Measurements from ENCODE around the gene ZFAND5.

GRCh38 chr9:72382405-72382804 is 17.4 kb upstream of the ZFAND5 start:
- TF ChIP-seq, protein P1, sequence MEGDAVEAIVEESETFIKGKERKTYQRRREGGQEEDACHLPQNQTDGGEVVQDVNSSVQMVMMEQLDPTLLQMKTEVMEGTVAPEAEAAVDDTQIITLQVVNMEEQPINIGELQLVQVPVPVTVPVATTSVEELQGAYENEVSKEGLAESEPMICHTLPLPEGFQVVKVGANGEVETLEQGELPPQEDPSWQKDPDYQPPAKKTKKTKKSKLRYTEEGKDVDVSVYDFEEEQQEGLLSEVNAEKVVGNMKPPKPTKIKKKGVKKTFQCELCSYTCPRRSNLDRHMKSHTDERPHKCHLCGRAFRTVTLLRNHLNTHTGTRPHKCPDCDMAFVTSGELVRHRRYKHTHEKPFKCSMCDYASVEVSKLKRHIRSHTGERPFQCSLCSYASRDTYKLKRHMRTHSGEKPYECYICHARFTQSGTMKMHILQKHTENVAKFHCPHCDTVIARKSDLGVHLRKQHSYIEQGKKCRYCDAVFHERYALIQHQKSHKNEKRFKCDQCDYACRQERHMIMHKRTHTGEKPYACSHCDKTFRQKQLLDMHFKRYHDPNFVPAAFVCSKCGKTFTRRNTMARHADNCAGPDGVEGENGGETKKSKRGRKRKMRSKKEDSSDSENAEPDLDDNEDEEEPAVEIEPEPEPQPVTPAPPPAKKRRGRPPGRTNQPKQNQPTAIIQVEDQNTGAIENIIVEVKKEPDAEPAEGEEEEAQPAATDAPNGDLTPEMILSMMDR (IDR thresholded peaks at IDR 0.05), result no peak
- no peak for TF ChIP-seq POLR2A (IDR thresholded peaks at IDR 0.05)

Measured in right lobe of liver (tissue), 4 donors.